Suprapubic skin (tissue), 4 donors: ENCODE results near the gene DCAF15. TPM values are rescaled to one million over a fixed set of nuclear protein-coding genes. Genes with fewer than 3 reads are reported as not detected.

Source experiments
- DNase-seq, 2 donors: peaks; one replicate each; pipeline ENCODE4 v3.0.0-alpha.2; 2019; ENCODE audit warnings: low spot score in 2 of 2
- H3K27ac ChIP-seq: fragments of 200-600 bp; sonication (generic); one replicate; pipeline ENCODE4 v1.5.1; 2019
- H3K27me3 ChIP-seq: fragments of 200-600 bp; sonication (generic); one replicate; pipeline ENCODE4 v1.5.1; 2019
- H3K36me3 ChIP-seq: fragments of 200-600 bp; sonication (generic); one replicate; pipeline ENCODE4 v1.5.1; 2019
- H3K4me1 ChIP-seq: fragments of 200-600 bp; sonication (generic); one replicate; pipeline ENCODE4 v1.5.1; 2019
- H3K4me3 ChIP-seq: fragments of 200-600 bp; sonication (generic); one replicate; pipeline ENCODE4 v1.5.1; 2019; ENCODE audit warnings: mild to moderate bottlenecking
- H3K9me3 ChIP-seq: fragments of 200-600 bp; sonication (generic); one replicate; pipeline ENCODE4 v1.5.1; 2019
- CTCF ChIP-seq, 2 donors: fragments of 200-600 bp in 1 of 2; fragments of 450-650 bp in 1 of 2; sonication (generic) in 1 of 2; IDR thresholded peaks; one replicate each; pipeline ENCODE4 v1.5.1; 2016 to 2019; ENCODE audit warnings: antibody characterized with exemption in 2 of 2, mild to moderate bottlenecking in 1 of 2, moderate library complexity in 1 of 2
- EP300 ChIP-seq: sonication (generic); formaldehyde crosslinking; IDR thresholded peaks from one replicate; pipeline ENCODE4 v1.6.1; 2017; ENCODE audit warnings: antibody characterized with exemption
- POLR2A ChIP-seq, 2 donors: fragments of 450-650 bp; IDR thresholded peaks; one replicate each; pipeline ENCODE4 v1.6.1; 2017; ENCODE audit warnings: antibody characterized with exemption in 2 of 2, mild to moderate bottlenecking in 2 of 2, moderate library complexity in 2 of 2
- POLR2AphosphoS5 ChIP-seq, 3 donors: sonication (generic); formaldehyde crosslinking; IDR thresholded peaks; one replicate each; pipeline ENCODE4 v1.6.1; 2017; ENCODE audit warnings: antibody characterized with exemption in 3 of 3
- WGBS: methylation state at CpG from one replicate; pipeline ENCODE4 v1.1.5; 2018; 5-methylcytosine and 5-hydroxymethylcytosine counted together
- total RNA-seq, 4 donors: library from RNA; depleted of rRNA; stranded (reverse); fragments of >200 nt; gene quantifications; one replicate each; pipeline ENCODE4 v1.1.0, GENCODE V29; 2016

DCAF15 gene
- total RNA-seq, 4 donors from 2014 or later = 38.3 to 52.3 (median 46.2) TPM

- H3K27ac ChIP-seq = no peak overlapping the region
- H3K36me3 ChIP-seq = peaks cover 75% of the 10 kb centered on the region
- no peak overlapping the region for H3K4me3 ChIP-seq
- no peaks in the 10 kb centered on the region for H3K9me3 ChIP-seq
- no peak for DNase-seq
- H3K4me1 ChIP-seq = no peaks in the 10 kb centered on the region
- no peak for TF ChIP-seq POLR2AphosphoS5 (IDR thresholded peaks at IDR 0.05)
- no peak for TF ChIP-seq EP300
- no peak for TF ChIP-seq CTCF (IDR thresholded peaks at IDR 0.05)
- TF ChIP-seq POLR2A (IDR thresholded peaks at IDR 0.05) = no peak
- H3K27me3 ChIP-seq = no peaks in the 10 kb centered on the region
- WGBS = 79% methylated on average over 4 of the region's 4 CpGs
Measured at GRCh38 chr19:13926010-13926409, 26.3 kb upstream of the DCAF15 start.

GRCh38 chr19:13926715-13927114 lies 25.6 kb upstream of the DCAF15 start:
- TF ChIP-seq POLR2A (IDR thresholded peaks at IDR 0.05) (no peak), CTCF (IDR thresholded peaks at IDR 0.05) (no peak), EP300 (no peak), POLR2AphosphoS5 (IDR thresholded peaks at IDR 0.05) (no peak)
- no peaks in the 10 kb centered on the region for H3K4me1 ChIP-seq
- no peaks in the 10 kb centered on the region for H3K27me3 ChIP-seq
- no peaks in the 10 kb centered on the region for H3K9me3 ChIP-seq
- no peak for DNase-seq
- H3K27ac ChIP-seq = no peak overlapping the region
- peaks cover 75% of the 10 kb centered on the region for H3K36me3 ChIP-seq
- WGBS = 97% methylated on average over 4 of the region's 8 CpGs
- H3K4me3 ChIP-seq = no peak overlapping the region

GRCh38 chr19:13929340-13929739 lies 23.0 kb upstream of the DCAF15 start:
- no peaks in the 10 kb centered on the region for H3K9me3 ChIP-seq
- peaks cover 54% of the 10 kb centered on the region for H3K36me3 ChIP-seq
- no peak overlapping the region for H3K4me3 ChIP-seq
- H3K27me3 ChIP-seq = no peaks in the 10 kb centered on the region
- H3K27ac ChIP-seq = no peak overlapping the region
- no peaks in the 10 kb centered on the region for H3K4me1 ChIP-seq
- 86% methylated on average over 7 of the region's 12 CpGs for WGBS
- DNase-seq = no peak
- TF ChIP-seq EP300 = no peak
- TF ChIP-seq POLR2A (IDR thresholded peaks at IDR 0.05) = no peak
- TF ChIP-seq CTCF (IDR thresholded peaks at IDR 0.05) = no peak
- no peak for TF ChIP-seq POLR2AphosphoS5 (IDR thresholded peaks at IDR 0.05)

- no peak overlapping the region for H3K4me3 ChIP-seq
- no peaks in the 10 kb centered on the region for H3K27me3 ChIP-seq
- TF ChIP-seq CTCF (IDR thresholded peaks at IDR 0.05) (no peak), EP300 (no peak), POLR2AphosphoS5 (IDR thresholded peaks at IDR 0.05) (no peak), POLR2A (IDR thresholded peaks at IDR 0.05) (no peak)
- WGBS = 89% methylated on average over 15 of the region's 17 CpGs
- no peaks in the 10 kb centered on the region for H3K4me1 ChIP-seq
- no peaks in the 10 kb centered on the region for H3K9me3 ChIP-seq
- H3K27ac ChIP-seq = no peak overlapping the region
- no peak for DNase-seq
- H3K36me3 ChIP-seq = peaks cover 48% of the 10 kb centered on the region
Measured at GRCh38 chr19:13929956-13930355, 22.4 kb upstream of the DCAF15 start.

- DNase-seq = no peak
- H3K27ac ChIP-seq = no peak overlapping the region
- peaks cover 43% of the 10 kb centered on the region for H3K36me3 ChIP-seq
- H3K4me3 ChIP-seq = no peak overlapping the region
- H3K4me1 ChIP-seq = no peaks in the 10 kb centered on the region
- H3K27me3 ChIP-seq = no peaks in the 10 kb centered on the region
- no peaks in the 10 kb centered on the region for H3K9me3 ChIP-seq
- TF ChIP-seq POLR2A (IDR thresholded peaks at IDR 0.05) (no peak), EP300 (no peak)
- 92% methylated on average over 4 of the region's 17 CpGs for WGBS
Measured at GRCh38 chr19:13930402-13930801, 21.9 kb upstream of the DCAF15 start.
